GM13976 (cell line): Measurements from ENCODE around the gene HES6.

Source experiments
- DNase-seq: peaks from one replicate; pipeline ENCODE4 v3.0.0; 2012; ENCODE audit warnings: low spot score
- CTCF ChIP-seq: IDR thresholded peaks from 2 replicates; pipeline ENCODE4 v1.5.1; 2012; ENCODE audit warnings: borderline replicate concordance, mild to moderate bottlenecking; ENCODE audit not compliant: insufficient read depth; ENCODE audit errors: extremely low read depth, missing control alignments, control extremely low read depth
- in situ Hi-C: fragments of 300-500 bp; cut with MboI; formaldehyde crosslinking; loops from one replicate; pipeline ENCODE4 v1.12.0; 2022; ENCODE audit warnings: low sequenced_read_pairs, mixed read lengths, inconsistent platforms; ENCODE audit not compliant: unreplicated experiment

HES6 gene

GRCh38 chr2:238226698-238227586 lies 12.9 kb downstream of the HES6 start:
- in situ Hi-C loops = no loop called here
- no peak for TF ChIP-seq CTCF
- peak; percentile 16 for DNase-seq

- DNase-seq = peak; percentile 36
- in situ Hi-C loops = no loop called here
- TF ChIP-seq CTCF = no peak
Observed at GRCh38 chr2:238225911-238226697, 13.7 kb downstream of the HES6 start.

- peak; percentile 27 for DNase-seq
- TF ChIP-seq CTCF = no peak
- in situ Hi-C loops = no loop called here
Observed at GRCh38 chr2:238225121-238225520, 14.7 kb downstream of the HES6 start.

- DNase-seq = peak; percentile 18
- in situ Hi-C loops = no loop called here
- TF ChIP-seq CTCF = no peak
Observed at GRCh38 chr2:238224356-238225035, 15.3 kb downstream of the HES6 start.

- in situ Hi-C loops = no loop called here
- DNase-seq = peak; percentile 47
- TF ChIP-seq CTCF = no peak
Observed at GRCh38 chr2:238220892-238221521, 18.8 kb downstream of the HES6 start.
